Body of pancreas (tissue), 4 donors: Measurements from ENCODE around the gene RNF34. TPM values are rescaled to one million over a fixed set of nuclear protein-coding genes. Genes with fewer than 3 reads are reported as not detected.

Experiments used
- ATAC-seq: fragments of 150-250 bp; one replicate; pipeline ENCODE4 v1.9.1; 2016
- DNase-seq, 4 donors: peaks; one replicate each; pipeline ENCODE4 v3.0.0-alpha.2; 2019
- H3K27ac ChIP-seq, 4 donors: fragments of 200-600 bp; sonication (generic); 1 replicate in 3 of 4; 2 replicates in 1 of 4; pipeline versions ENCODE4 v1.5.1 to v1.6.1; 2016 to 2019; ENCODE audit warnings: mild to moderate bottlenecking in 1 of 4, mixed read lengths in 1 of 4, moderate library complexity in 1 of 4
- H3K27me3 ChIP-seq, 2 donors: fragments of 200-600 bp; sonication (generic); one replicate each; pipeline ENCODE4 v1.6.0; 2016; ENCODE audit warnings: mild to moderate bottlenecking in 1 of 2
- H3K36me3 ChIP-seq, 2 donors: fragments of 200-600 bp; sonication (generic); replicated peaks in 1 of 2; 2 replicates each; pipeline ENCODE4 v1.5.1; 2016; ENCODE audit warnings: low read depth in 2 of 2; ENCODE audit not compliant: insufficient read depth in 1 of 2
- H3K4me1 ChIP-seq: fragments of 200-600 bp; sonication (generic); one replicate; pipeline ENCODE4 v1.6.0; 2016
- H3K4me3 ChIP-seq, 2 donors: fragments of 200-600 bp; sonication (generic); 1 replicate in 1 of 2; 2 replicates in 1 of 2; pipeline ENCODE4 v1.5.1; 2016 to 2019
- H3K9me3 ChIP-seq, 3 donors: fragments of 200-600 bp; sonication (generic); 1 replicate in 2 of 3; 2 replicates in 1 of 3; pipeline ENCODE4 v1.5.1; 2016
- CTCF ChIP-seq, 7 experiments: fragments of 450-650 bp in 4 of 7; fragments of 200-600 bp in 3 of 7; sonication (generic) in 3 of 7; IDR thresholded peaks; one replicate each; pipeline ENCODE4 v1.5.1; 2016 to 2019; ENCODE audit warnings: antibody characterized with exemption in 7 of 7
- POLR2A ChIP-seq, 3 donors: fragments of 450-650 bp; IDR thresholded peaks; one replicate each; pipeline ENCODE4 v1.6.1; 2016; ENCODE audit warnings: antibody characterized with exemption in 3 of 3, mild to moderate bottlenecking in 2 of 3
- WGBS, 2 donors: methylation state at CpG; one replicate each; pipeline ENCODE4 v1.1.5; 2017; 5-methylcytosine and 5-hydroxymethylcytosine counted together
- intact Hi-C: fragments of 100-400 bp; cut with DNase I; formaldehyde crosslinking; loops from one replicate; pipeline ENCODE4 v1.15.1; 2023
- total RNA-seq, 2 donors: library from RNA; depleted of rRNA; stranded (reverse); fragments of >200 nt; gene quantifications; one replicate each; pipeline ENCODE4 v1.1.0, GENCODE V29; 2016

The RNF34 gene
- total RNA-seq, 2 donors from 2014 or later: 25.9 to 35.3 TPM

GRCh38 chr12:121432740-121433480 lies 33.0 kb downstream of the RNF34 start:
- no peaks in the 10 kb centered on the region for H3K9me3 ChIP-seq
- 76 to 94% methylated on average over 11 of the region's 11 CpGs for WGBS, 2 donors
- ATAC-seq: no peak
- no peak for DNase-seq
- TF ChIP-seq POLR2A (IDR thresholded peaks at IDR 0.05): no peak
- TF ChIP-seq CTCF (IDR thresholded peaks at IDR 0.05): no peak
- intact Hi-C loops: no loop called here
- no peak overlapping the region for H3K4me3 ChIP-seq
- no peaks in the 10 kb centered on the region for H3K4me1 ChIP-seq
- peaks cover 4 to 23% of the 10 kb centered on the region in 2 donors for H3K36me3 ChIP-seq
- H3K27me3 ChIP-seq: no peaks in the 10 kb centered on the region
- H3K27ac ChIP-seq: no peak overlapping the region

DNA sequence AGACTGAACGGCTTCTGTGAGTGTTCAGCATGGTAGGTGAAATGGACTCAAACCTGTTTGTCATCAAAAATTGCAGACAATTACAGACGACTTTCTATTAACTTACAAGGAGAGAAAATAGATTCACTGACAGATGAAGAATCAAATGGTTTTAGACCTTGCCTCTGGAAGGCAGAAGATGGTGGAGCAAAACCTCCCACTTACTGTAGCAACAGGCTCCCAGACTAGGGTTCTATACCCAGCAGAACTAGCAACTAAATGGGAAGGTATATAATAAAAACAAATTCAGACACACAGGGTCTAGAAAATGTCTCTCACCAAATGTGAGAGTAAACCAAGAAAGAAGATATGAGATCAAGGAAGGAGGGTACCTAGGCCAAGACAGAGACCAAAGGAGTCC lies 36.8 kb downstream of the RNF34 start:
- intact Hi-C loops: no loop called here
- WGBS, 2 donors: 73 to 88% methylated on average over 2 of the region's 2 CpGs
- Histone ChIP-seq H3K4me1 (no peaks in the 10 kb centered on the region), H3K36me3 (peaks cover 0 to 18% of the 10 kb centered on the region in 2 donors), H3K27me3 (no peaks in the 10 kb centered on the region), H3K27ac (no peak overlapping the region), H3K4me3 (no peak overlapping the region), H3K9me3 (no peaks in the 10 kb centered on the region)
- DNase-seq (no peak), ATAC-seq (no peak)
- no peak for TF ChIP-seq POLR2A (IDR thresholded peaks at IDR 0.05)
- TF ChIP-seq CTCF (IDR thresholded peaks at IDR 0.05): no peak

DNA sequence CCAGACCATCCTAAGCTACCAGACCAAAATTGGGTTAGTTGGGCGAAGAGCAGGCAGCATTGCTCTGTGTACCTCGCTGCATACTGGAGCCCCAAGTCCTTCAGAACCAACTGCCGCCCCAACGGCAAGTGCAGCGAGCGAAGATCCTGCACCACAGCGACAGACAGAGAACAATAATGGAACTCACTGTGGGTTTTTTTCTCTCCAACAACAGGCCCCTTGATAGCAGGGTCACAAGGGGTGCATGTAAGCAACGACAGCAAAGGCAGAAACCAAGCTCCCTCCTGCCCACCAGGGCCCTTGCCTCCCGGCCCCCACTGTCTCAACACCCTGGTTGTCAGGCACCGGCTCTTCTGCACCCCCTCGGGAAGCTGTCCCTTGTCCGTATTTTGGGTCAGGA lies 39.0 kb downstream of the RNF34 start:
- no peaks in the 10 kb centered on the region for H3K9me3 ChIP-seq
- ATAC-seq (no peak), DNase-seq (no peak)
- no peaks in the 10 kb centered on the region for H3K27me3 ChIP-seq
- intact Hi-C loops: no loop called here
- H3K4me3 ChIP-seq: no peak overlapping the region
- peaks cover 0 to 22% of the 10 kb centered on the region in 2 donors for H3K36me3 ChIP-seq
- TF ChIP-seq POLR2A (IDR thresholded peaks at IDR 0.05) (no peak), CTCF (IDR thresholded peaks at IDR 0.05) (no peak)
- 85 to 89% methylated on average over 12 of the region's 12 CpGs for WGBS, 2 donors
- H3K4me1 ChIP-seq: no peaks in the 10 kb centered on the region
- H3K27ac ChIP-seq: no peak overlapping the region

GRCh38 chr12:121439715-121440114 lies 39.8 kb downstream of the RNF34 start:
- H3K9me3 ChIP-seq: no peaks in the 10 kb centered on the region
- no peak overlapping the region for H3K4me3 ChIP-seq
- H3K36me3 ChIP-seq: peaks cover 0 to 22% of the 10 kb centered on the region in 2 donors
- intact Hi-C loops: loop anchor here (10.0 kb wide), 1 partner anchor 95 kb away; no protein-coding TSS in a partner anchor
- no peaks in the 10 kb centered on the region for H3K27me3 ChIP-seq
- ATAC-seq: no peak
- H3K27ac ChIP-seq: no peak overlapping the region
- no peak for TF ChIP-seq CTCF (IDR thresholded peaks at IDR 0.05)
- TF ChIP-seq POLR2A (IDR thresholded peaks at IDR 0.05): no peak
- H3K4me1 ChIP-seq: no peaks in the 10 kb centered on the region
- DNase-seq: no peak
- 87 to 91% methylated on average over 12 to 13 of the region's 16 CpGs for WGBS, 2 donors

DNA sequence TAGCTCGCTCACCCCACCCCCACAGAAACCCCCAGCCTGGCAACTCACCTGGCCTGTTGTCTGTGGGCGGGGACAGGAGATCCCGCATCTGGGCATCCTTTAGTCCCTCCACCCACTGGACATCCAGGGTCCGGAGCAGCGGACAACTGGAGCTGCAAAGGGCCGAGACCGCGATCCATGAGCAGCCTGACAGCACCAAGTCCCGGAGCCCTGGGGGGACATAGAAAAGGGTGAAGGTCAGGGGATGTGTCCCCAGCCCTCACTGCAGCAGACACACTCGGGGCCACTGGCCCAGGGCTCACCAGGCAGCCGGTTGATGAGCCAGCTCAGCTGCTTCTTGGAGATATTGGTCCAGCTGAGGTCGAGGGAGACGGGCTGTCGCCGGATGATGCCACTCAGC lies 40.9 kb downstream of the RNF34 start:
- Histone ChIP-seq H3K9me3 (no peaks in the 10 kb centered on the region), H3K4me1 (no peaks in the 10 kb centered on the region), H3K27ac (no peak overlapping the region), H3K36me3 (peaks cover 0 to 20% of the 10 kb centered on the region in 2 donors), H3K4me3 (no peak overlapping the region), H3K27me3 (no peaks in the 10 kb centered on the region)
- intact Hi-C loops: loop anchor here (10.0 kb wide), 1 partner anchor 96 kb away; no protein-coding TSS in a partner anchor
- TF ChIP-seq POLR2A (IDR thresholded peaks at IDR 0.05): no peak
- no peak for TF ChIP-seq CTCF (IDR thresholded peaks at IDR 0.05)
- ATAC-seq: no peak
- WGBS, 2 donors: 96% methylated on average over 15 of the region's 15 CpGs; no CpG with 5 or more reads in 1 of the 2 donors
- DNase-seq: no peak
